Adipocyte (in vitro differentiated cells): ENCODE data around the gene NEK6.

Experiments
- DNase-seq: peaks from one replicate; pipeline ENCODE4 v3.0.0-alpha.2; 2015; ENCODE audit warnings: low read depth
- H3K27me3 ChIP-seq: replicated peaks from 2 replicates; pipeline ENCODE4 v1.7.0; 2013; ENCODE audit warnings: mild to moderate bottlenecking, low read length, moderate library complexity; ENCODE audit not compliant: control insufficient read depth, insufficient read depth
- H3K36me3 ChIP-seq: 2 replicates; pipeline ENCODE4 v1.7.0; 2013; ENCODE audit warnings: low read length, mild to moderate bottlenecking, moderate library complexity; ENCODE audit not compliant: control insufficient read depth, insufficient read depth, severe bottlenecking
- H3K4me1 ChIP-seq: 2 replicates; pipeline ENCODE4 v1.7.0; 2013; ENCODE audit warnings: mild to moderate bottlenecking, low read length, moderate library complexity; ENCODE audit not compliant: control insufficient read depth, insufficient read depth
- H3K4me3 ChIP-seq: 2 replicates; pipeline ENCODE4 v1.7.0; 2013; ENCODE audit warnings: mild to moderate bottlenecking, low read length, moderate library complexity
- H3K9ac ChIP-seq: 2 replicates; pipeline ENCODE4 v1.7.0; 2013; ENCODE audit warnings: mild to moderate bottlenecking, low read length, moderate library complexity
- H3K9me3 ChIP-seq: 2 replicates; pipeline ENCODE4 v1.7.0; 2013; ENCODE audit warnings: mild to moderate bottlenecking, low read length, moderate library complexity; ENCODE audit not compliant: control insufficient read depth

NEK6 gene

DNA sequence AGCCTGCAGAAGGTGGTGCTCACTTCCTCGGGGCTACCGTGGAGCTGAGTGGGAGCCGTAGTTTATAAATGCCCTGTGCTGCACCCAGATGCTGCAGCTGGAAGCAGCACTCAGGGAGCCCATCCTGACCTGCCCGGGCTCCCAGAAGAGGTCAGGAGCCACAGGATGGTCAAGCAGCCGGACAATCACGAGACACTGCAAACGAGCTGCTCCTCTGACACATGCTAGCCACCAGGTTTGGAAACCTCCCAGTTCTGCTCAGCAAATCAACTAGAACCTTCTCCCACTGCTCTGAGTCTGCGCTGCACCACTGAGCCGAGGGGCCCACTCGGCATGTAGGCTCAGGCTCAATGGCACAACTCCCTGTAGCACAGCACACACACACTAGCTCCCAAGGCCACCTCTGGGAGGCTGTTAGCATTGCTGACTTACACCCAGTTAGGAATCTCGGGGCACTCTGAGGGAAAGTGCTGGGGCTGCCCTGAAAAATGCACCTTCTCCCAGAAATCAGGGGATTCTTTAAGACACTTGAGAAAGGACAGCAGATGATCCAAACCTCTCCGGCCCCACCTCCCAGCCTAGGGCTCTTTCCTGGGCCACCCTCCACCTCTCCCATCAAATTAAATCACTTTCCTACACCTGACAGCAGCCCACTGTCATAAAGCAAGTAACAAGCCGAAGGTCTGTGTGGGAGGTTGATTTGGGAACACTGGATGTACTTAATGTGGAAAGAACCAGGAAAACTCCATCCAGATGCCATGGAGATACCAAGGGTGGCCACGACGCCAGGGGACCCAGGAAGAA lies 98.4 kb downstream of the NEK6 start:
- H3K4me1 ChIP-seq, result peaks cover 23% of the 10 kb centered on the region
- H3K9me3 ChIP-seq, result no peaks in the 10 kb centered on the region
- DNase-seq, result no peak
- H3K9ac ChIP-seq, result no peak overlapping the region
- H3K27me3 ChIP-seq, result no peaks in the 10 kb centered on the region
- H3K4me3 ChIP-seq, result no peak overlapping the region
- peaks cover 45% of the 10 kb centered on the region for H3K36me3 ChIP-seq

DNA sequence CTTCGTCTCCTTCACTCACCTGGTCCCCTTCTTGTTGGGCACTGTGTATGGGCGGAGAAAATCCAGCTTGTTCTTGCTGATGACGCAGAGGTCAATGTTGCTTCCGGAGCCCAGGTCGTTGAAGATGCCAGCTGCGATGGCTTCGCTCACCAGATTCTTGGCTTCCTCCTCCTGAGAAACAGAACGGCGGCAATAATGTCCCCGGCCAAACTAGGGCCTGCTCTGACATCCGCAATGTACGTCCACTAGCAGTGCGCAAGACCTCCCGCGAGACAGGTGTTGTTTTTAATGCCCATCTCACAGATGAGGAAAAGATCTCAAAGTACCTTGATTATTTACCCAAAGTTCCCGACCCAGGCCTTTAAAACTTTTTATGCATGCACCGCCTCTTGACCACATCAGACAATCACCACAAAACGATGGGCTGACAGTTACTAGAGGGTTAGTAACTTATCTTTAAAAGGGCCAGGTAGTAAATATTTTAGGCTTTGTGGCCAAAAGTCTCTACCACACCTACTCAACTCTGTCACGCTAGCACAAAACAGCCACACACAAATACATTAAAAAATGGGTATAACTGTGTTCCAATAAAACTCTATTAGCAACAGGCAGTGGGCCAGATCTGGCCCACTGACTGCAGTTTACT lies 99.1 kb downstream of the NEK6 start:
- peaks cover 23% of the 10 kb centered on the region for H3K4me1 ChIP-seq
- H3K9ac ChIP-seq, result no peak overlapping the region
- no peaks in the 10 kb centered on the region for H3K9me3 ChIP-seq
- no peak overlapping the region for H3K4me3 ChIP-seq
- no peaks in the 10 kb centered on the region for H3K27me3 ChIP-seq
- peaks cover 38% of the 10 kb centered on the region for H3K36me3 ChIP-seq
- no peak for DNase-seq

DNA sequence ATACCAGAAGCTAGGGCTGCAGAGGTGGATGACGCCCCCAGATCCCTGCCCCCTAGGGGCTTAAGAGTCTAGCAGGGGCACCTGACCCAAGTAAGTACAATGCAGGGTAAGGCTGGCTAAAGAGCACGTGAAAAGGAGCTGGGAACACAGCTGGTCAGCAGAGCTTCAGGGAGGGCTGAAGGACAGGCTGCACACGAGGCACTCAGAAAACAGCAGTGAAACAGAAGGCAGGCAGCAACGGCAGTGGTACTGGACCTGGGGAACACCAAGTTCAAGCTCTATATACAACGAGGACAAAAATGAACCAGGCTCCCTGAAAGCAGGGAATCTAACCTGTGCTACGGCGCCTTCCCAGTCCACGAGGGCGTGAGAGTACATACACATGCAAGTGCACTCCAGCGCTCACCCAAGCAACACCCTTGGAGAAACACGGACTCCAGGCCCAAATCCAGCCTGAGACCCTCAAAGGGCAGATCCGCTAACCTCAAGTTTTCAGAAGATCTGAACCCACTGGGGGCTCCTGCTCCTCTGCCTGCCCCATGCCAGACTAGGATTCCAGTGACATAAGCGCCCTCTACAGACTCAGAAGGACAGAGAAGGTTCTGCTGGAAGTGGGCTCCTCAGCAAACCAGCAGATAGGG lies 100.1 kb downstream of the NEK6 start:
- H3K36me3 ChIP-seq, result peaks cover 29% of the 10 kb centered on the region
- H3K4me1 ChIP-seq, result peaks cover 15% of the 10 kb centered on the region
- no peak overlapping the region for H3K4me3 ChIP-seq
- H3K27me3 ChIP-seq, result no peaks in the 10 kb centered on the region
- DNase-seq, result no peak
- H3K9ac ChIP-seq, result no peak overlapping the region
- H3K9me3 ChIP-seq, result no peaks in the 10 kb centered on the region

GRCh38 chr9:124358631-124359030 lies 100.9 kb downstream of the NEK6 start:
- no peak for DNase-seq
- Histone ChIP-seq H3K9me3 (no peaks in the 10 kb centered on the region), H3K4me1 (peaks cover 10% of the 10 kb centered on the region)

GRCh38 chr9:124359426-124359825 lies 101.7 kb downstream of the NEK6 start:
- no peaks in the 10 kb centered on the region for H3K27me3 ChIP-seq
- peaks cover 3% of the 10 kb centered on the region for H3K4me1 ChIP-seq
- peaks cover 27% of the 10 kb centered on the region for H3K36me3 ChIP-seq
- no peaks in the 10 kb centered on the region for H3K9me3 ChIP-seq
- H3K9ac ChIP-seq, result no peak overlapping the region
- no peak overlapping the region for H3K4me3 ChIP-seq
- DNase-seq, result no peak

More at GRCh38 chr9:124358631-124359030, 100.9 kb downstream of the NEK6 start:
- Histone ChIP-seq H3K4me3 (no peak overlapping the region), H3K27me3 (no peaks in the 10 kb centered on the region), H3K36me3 (peaks cover 28% of the 10 kb centered on the region), H3K9ac (no peak overlapping the region)

DNA sequence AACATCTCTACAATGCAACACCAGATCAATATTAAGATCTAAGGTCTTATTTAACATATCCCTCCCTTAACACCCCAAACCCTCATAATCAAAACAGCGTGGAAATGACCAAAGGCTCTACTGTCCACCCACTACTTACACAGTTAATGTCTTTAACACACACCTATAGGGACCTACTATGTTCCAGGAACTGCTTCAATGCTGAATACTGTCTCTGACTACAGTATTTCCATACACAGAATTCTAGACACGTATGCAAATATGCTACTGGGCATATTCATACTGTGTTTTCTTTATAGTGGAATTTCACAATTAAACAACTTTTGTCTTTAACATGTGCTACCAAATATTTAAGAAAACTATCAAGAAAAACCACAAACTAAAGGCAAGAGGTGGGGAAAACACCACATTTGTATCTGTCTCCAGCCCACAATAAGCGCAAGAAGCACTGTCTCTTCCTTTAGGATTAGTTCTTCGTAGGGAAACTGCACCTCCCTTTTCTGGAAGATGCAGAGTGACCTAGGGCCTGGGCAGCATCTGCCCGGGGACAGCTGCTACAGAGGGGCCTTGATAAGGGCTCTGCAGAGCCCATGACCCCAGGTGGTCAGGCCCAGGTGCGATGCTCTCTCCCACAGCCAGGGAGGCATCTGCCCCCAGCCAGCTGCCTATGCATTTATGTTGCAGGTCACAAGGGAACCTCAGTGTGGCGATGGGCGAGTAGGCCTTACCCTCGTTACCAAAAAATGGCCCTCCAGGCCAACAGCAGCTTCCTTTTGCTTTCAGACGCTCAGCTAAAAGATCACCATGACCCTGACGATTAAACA lies 102.3 kb downstream of the NEK6 start:
- Histone ChIP-seq H3K4me3 (no peak overlapping the region), H3K9ac (no peak overlapping the region), H3K36me3 (peaks cover 27% of the 10 kb centered on the region), H3K27me3 (no peaks in the 10 kb centered on the region), H3K9me3 (no peaks in the 10 kb centered on the region), H3K4me1 (no peaks in the 10 kb centered on the region)
- DNase-seq, result no peak

DNA sequence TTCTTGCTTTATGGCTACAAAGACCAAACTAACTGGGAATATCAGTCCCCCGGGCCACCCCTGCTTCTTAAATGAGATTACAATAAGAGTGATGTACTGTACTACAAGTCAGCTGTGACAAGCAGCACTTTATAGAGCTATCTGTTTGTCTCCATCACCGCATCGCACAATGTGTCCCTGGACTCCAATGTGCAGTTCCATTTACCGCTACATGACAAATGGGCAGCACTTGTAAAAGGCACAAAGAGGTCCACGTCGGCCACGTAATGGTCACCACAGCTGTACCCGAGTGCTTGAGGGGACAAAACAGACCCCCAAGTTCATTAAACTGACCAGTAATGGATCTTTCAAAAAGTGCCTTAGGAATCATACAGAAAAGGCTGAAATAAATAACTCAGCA lies 103.4 kb downstream of the NEK6 start:
- Histone ChIP-seq H3K9ac (no peak overlapping the region), H3K4me1 (no peaks in the 10 kb centered on the region), H3K4me3 (no peak overlapping the region), H3K9me3 (no peaks in the 10 kb centered on the region), H3K27me3 (no peaks in the 10 kb centered on the region), H3K36me3 (peaks cover 19% of the 10 kb centered on the region)
- no peak for DNase-seq

DNA sequence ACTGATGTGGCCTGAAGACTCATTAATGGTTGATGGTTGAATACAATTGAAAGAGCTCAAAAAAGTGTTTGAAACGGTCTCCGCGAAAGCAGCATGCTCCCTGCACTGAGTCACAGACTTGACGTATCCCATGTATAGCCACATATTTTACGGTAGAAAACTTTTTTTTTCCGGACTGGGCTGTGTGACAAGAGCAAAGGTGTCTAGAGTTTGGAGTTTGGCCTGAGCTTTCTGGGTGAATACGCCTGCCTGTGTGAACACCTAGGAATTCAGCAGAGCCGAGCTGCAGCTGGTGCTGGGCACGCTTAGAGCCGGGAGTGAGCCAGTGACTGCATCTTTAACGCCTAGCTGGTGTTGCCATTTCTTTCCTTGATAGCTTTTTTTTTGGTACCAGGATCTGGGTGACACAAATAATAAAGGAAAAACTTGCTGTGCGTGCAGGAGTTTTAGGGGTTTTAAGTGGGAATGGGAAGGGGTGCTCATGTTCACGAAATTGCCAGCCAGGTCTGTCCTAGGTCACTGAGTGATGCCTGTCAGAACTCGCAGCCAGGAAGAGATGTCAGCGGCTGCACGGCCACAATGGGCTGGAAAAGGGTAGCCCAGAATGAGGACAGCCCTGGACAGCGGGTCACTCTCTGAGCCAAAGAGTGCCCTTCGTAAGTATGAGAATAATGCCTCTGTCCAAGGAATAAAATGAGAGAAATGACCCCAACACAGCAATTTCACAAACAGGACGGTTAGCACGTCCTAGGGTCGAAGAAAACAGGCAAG lies 105.8 kb downstream of the NEK6 start:
- H3K4me3 ChIP-seq, result no peak overlapping the region
- H3K27me3 ChIP-seq, result no peaks in the 10 kb centered on the region
- H3K9me3 ChIP-seq, result no peaks in the 10 kb centered on the region
- H3K36me3 ChIP-seq, result peaks cover 20% of the 10 kb centered on the region
- H3K4me1 ChIP-seq, result peaks cover 4% of the 10 kb centered on the region
- H3K9ac ChIP-seq, result no peak overlapping the region
- no peak for DNase-seq

GRCh38 chr9:124364141-124364540 lies 106.4 kb downstream of the NEK6 start:
- Histone ChIP-seq H3K36me3 (peaks cover 20% of the 10 kb centered on the region), H3K4me3 (no peak overlapping the region), H3K9ac (no peak overlapping the region), H3K27me3 (no peaks in the 10 kb centered on the region), H3K4me1 (peaks cover 4% of the 10 kb centered on the region), H3K9me3 (no peaks in the 10 kb centered on the region)
- DNase-seq, result no peak

DNA sequence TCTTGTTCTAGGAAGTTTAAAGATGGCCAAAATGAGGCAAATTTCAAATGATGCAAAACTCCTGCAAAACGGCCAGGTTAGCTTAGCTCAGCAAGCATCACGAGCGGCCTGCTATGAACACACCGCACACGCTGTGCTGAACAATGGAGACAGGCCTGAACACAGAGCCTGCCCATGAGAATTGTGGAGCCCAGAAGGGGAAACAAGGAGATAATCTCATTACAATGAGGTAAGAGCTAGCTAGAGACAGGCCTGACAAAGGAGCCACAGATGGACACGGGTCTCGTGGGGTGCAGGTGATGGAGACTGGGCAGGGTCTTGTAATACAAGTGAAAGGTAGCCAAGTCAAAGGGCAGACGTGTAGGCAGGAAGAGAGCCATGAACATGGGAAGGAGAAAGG lies 107.3 kb downstream of the NEK6 start:
- H3K9ac ChIP-seq, result no peak overlapping the region
- H3K36me3 ChIP-seq, result peaks cover 20% of the 10 kb centered on the region
- no peaks in the 10 kb centered on the region for H3K27me3 ChIP-seq
- DNase-seq, result no peak
- H3K9me3 ChIP-seq, result no peaks in the 10 kb centered on the region
- H3K4me3 ChIP-seq, result no peak overlapping the region
- H3K4me1 ChIP-seq, result peaks cover 4% of the 10 kb centered on the region
